ENCODE results near the gene RASAL1. TPM values are rescaled to one million over a fixed set of nuclear protein-coding genes. Genes with fewer than 3 reads are reported as not detected.
A peak's percentile ranks its signal among the peaks of the same experiment; 100 is the strongest.

RASAL1 gene
- total and polyA plus RNA-seq, 2 experiments from 2014 or later: 0.24 to 0.33 TPM

DNA sequence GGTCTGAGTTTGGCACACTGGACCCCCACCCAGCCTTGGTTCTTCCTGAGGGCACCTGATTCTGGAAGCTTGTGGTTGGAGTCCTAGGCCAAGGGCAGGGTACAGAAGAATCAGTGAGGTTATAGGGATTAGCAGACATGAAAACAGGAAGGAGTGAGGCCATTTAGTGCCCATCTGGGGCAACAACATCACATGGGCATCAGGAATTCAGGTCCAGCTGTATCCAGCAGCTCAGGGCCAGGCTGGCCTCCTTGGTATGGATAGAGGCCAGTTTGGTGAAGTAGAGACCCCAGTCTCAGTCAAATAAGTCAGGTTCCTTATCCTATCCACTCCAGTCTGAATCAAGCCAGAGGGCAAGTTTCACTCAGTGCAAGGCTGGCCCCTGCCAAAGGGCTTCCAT is 36.2 kb downstream of the RASAL1 start:
- H3K27me3 ChIP-seq: peaks cover 10% of the 10 kb centered on the region
- DNase-seq (ENCODE audit: low read depth in 1 of 2, low spot score in 1 of 2): no peak
- no peak overlapping the region for H3K27ac ChIP-seq
- H3K4me3 ChIP-seq: no peak overlapping the region
- H3K9me3 ChIP-seq (ENCODE audit: low read depth): no peaks in the 10 kb centered on the region
- TF ChIP-seq, protein P1, sequence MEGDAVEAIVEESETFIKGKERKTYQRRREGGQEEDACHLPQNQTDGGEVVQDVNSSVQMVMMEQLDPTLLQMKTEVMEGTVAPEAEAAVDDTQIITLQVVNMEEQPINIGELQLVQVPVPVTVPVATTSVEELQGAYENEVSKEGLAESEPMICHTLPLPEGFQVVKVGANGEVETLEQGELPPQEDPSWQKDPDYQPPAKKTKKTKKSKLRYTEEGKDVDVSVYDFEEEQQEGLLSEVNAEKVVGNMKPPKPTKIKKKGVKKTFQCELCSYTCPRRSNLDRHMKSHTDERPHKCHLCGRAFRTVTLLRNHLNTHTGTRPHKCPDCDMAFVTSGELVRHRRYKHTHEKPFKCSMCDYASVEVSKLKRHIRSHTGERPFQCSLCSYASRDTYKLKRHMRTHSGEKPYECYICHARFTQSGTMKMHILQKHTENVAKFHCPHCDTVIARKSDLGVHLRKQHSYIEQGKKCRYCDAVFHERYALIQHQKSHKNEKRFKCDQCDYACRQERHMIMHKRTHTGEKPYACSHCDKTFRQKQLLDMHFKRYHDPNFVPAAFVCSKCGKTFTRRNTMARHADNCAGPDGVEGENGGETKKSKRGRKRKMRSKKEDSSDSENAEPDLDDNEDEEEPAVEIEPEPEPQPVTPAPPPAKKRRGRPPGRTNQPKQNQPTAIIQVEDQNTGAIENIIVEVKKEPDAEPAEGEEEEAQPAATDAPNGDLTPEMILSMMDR (IDR thresholded peaks at IDR 0.05; ENCODE audit: low read depth, low read length): no peak
- no peaks in the 10 kb centered on the region for H3K4me1 ChIP-seq (ENCODE audit: low read depth)
- H3K36me3 ChIP-seq: no peaks in the 10 kb centered on the region

DNA sequence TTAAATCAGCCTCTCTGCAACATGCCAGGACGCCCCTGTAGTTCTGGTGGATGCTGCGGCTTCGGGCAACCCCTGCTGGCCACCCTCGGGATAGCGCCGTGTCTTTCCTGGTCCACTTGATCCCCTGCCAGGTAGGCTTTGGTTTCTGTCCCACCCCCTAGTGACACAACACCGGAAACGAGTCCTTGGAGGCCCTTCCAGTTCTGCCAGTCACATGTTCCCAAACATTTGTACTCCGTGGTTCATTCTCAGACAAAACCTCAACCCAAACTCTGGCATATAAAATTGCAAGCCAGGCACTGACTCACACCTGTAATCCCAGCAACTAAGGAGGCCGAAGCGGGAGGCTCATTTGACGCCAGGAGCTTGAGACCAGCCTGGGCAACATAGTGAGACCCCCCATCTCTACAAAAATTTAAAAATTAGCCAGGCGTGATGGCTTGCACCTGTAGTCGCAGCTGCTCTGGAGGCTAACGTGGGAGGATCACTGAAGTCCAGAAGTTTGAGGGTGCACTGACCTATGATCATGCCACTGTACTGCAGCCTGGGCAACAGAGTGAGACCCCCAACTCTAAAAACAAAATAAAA is 37.0 kb downstream of the RASAL1 start:
- peak; percentile 77 to 92 for DNase-seq (ENCODE audit: low read depth in 1 of 2, low spot score in 1 of 2)
- H3K4me3 ChIP-seq: no peak overlapping the region
- TF ChIP-seq, protein P1 (IDR thresholded peaks at IDR 0.05; ENCODE audit: low read depth, low read length): peak; percentile 94
- no peak overlapping the region for H3K27ac ChIP-seq
- H3K27me3 ChIP-seq: peaks cover 2% of the 10 kb centered on the region
- no peaks in the 10 kb centered on the region for H3K36me3 ChIP-seq
- no peaks in the 10 kb centered on the region for H3K4me1 ChIP-seq (ENCODE audit: low read depth)
- no peaks in the 10 kb centered on the region for H3K9me3 ChIP-seq (ENCODE audit: low read depth)

DNA sequence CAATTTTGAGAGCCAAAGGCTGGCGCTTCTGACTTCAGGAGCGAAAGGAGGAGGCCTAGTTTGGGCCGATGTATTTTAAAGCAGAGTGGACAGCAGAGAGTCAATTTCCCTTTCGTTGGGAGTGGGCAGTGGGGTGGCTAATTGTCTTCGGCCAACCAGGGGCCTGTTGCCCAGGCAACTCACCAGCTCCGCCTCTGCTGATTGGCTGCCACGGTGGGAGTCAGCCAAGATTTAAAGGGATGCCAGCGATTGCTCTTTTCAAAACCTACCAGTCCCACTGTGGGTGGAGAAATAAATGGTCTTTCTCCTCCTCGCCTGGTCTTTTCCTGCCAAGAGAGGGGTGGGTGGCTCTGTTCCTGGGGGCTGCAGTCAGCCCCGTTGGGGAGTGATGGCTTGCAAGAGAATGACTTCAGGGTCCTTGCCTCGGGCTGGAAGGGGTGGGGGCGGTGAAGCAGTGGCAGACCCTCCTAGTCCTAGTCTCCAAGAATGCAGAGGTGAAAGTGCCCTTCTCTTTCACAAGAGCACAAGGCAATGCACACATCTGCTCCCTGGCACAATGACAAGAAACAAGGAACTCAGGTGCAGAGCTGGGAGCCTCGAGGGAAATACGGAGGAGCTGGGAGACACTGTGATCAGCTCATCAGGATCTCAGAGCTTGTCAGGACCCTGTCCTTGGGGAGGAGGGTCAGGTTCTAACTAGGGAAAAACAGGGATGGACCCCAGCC is 37.7 kb downstream of the RASAL1 start:
- H3K27ac ChIP-seq: no peak overlapping the region
- no peaks in the 10 kb centered on the region for H3K36me3 ChIP-seq
- H3K27me3 ChIP-seq: peaks cover 2% of the 10 kb centered on the region
- no peaks in the 10 kb centered on the region for H3K4me1 ChIP-seq (ENCODE audit: low read depth)
- peak; percentile 25 to 43 for DNase-seq (ENCODE audit: low read depth in 1 of 2, low spot score in 1 of 2)
- TF ChIP-seq, protein P1 (IDR thresholded peaks at IDR 0.05; ENCODE audit: low read depth, low read length): no peak
- H3K9me3 ChIP-seq (ENCODE audit: low read depth): no peaks in the 10 kb centered on the region
- no peak overlapping the region for H3K4me3 ChIP-seq

- Histone ChIP-seq H3K36me3 (no peaks in the 10 kb centered on the region), H3K4me3 (no peak overlapping the region), H3K27me3 (peaks cover 9% of the 10 kb centered on the region), H3K27ac (no peak overlapping the region), H3K9me3 (ENCODE audit: low read depth) (no peaks in the 10 kb centered on the region), H3K4me1 (ENCODE audit: low read depth) (no peaks in the 10 kb centered on the region)
- TF ChIP-seq, protein P1 (IDR thresholded peaks at IDR 0.05; ENCODE audit: low read depth, low read length): no peak
- DNase-seq (ENCODE audit: low read depth in 1 of 2, low spot score in 1 of 2): no peak
These were observed 38.7 kb downstream of the RASAL1 start for GRCh38 chr12:113096675-113097461.

GRCh38 chr12:113095405-113095804 is 40.2 kb downstream of the RASAL1 start:
- no peaks in the 10 kb centered on the region for H3K9me3 ChIP-seq (ENCODE audit: low read depth)
- TF ChIP-seq, protein P1 (IDR thresholded peaks at IDR 0.05; ENCODE audit: low read depth, low read length): no peak
- no peak for DNase-seq (ENCODE audit: low read depth in 1 of 2, low spot score in 1 of 2)
- no peak overlapping the region for H3K4me3 ChIP-seq
- H3K27ac ChIP-seq: no peak overlapping the region
- H3K27me3 ChIP-seq: peaks cover 14% of the 10 kb centered on the region
- H3K4me1 ChIP-seq (ENCODE audit: low read depth): no peaks in the 10 kb centered on the region
- no peaks in the 10 kb centered on the region for H3K36me3 ChIP-seq

All from cardiac muscle cell (in vitro differentiated cells and primary cell).